Stimulated activated CD8-positive, alpha-beta memory T cell treated with anti-CD3 and anti-CD28 coated beads, Interleukin-4, amount 100 ng/mL, for 1 hour (primary cell): ENCODE measurements around the gene VCPKMT.
A peak's percentile ranks its signal among the peaks of the same experiment; 100 is the strongest.

ENCODE experiments used
- DNase-seq, 2 donors: peaks; one replicate each; pipeline ENCODE4 v3.0.0-alpha.2; 2020; ENCODE audit warnings: low read depth in 2 of 2, low spot score in 1 of 2

VCPKMT gene

GRCh38 chr14:50116181-50116956 lies at the start of gene VCPKMT:
Gene VCPKMT (minus strand): TSS chr14:50116572. CDS start chr14:50116552, 20 bp downstream.
- DNase-seq, result peak; percentile 90 to 91

GRCh38 chr14:50156111-50156510 lies 39.7 kb upstream of the VCPKMT start:
- no peak for DNase-seq

- DNase-seq, result no peak
These were observed 32.4 kb upstream of the VCPKMT start for GRCh38 chr14:50148799-50149198.

GRCh38 chr14:50139192-50139591 lies 22.8 kb upstream of the VCPKMT start:
- no peak for DNase-seq

- no peak for DNase-seq
These were observed 11.4 kb upstream of the VCPKMT start for GRCh38 chr14:50127802-50128201.

GRCh38 chr14:50123062-50123461 lies 6.7 kb upstream of the VCPKMT start:
- DNase-seq, result no peak

GRCh38 chr14:50122291-50122690 lies 5.9 kb upstream of the VCPKMT start:
- no peak for DNase-seq

- DNase-seq, result no peak
These were observed 5.1 kb upstream of the VCPKMT start for GRCh38 chr14:50121486-50121885.

- DNase-seq, result no peak
These were observed 1.1 kb upstream of the VCPKMT start for GRCh38 chr14:50117456-50117855.

GRCh38 chr14:50116966-50117365 lies 594 bp upstream of the VCPKMT start:
- DNase-seq, result no peak

GRCh38 chr14:50113381-50114035 lies 2.9 kb downstream of the VCPKMT start:
- DNase-seq, result no peak

GRCh38 chr14:50110323-50111037 lies 5.9 kb downstream of the VCPKMT start:
- no peak for DNase-seq

- DNase-seq, result no peak
These were observed 7.0 kb downstream of the VCPKMT start for GRCh38 chr14:50109342-50109741.

- DNase-seq, result no peak
These were observed 8.5 kb downstream of the VCPKMT start for GRCh38 chr14:50107850-50108249.

GRCh38 chr14:50106178-50106577 lies 10.2 kb downstream of the VCPKMT start:
- DNase-seq, result no peak

- DNase-seq, result no peak
These were observed 12.8 kb downstream of the VCPKMT start for GRCh38 chr14:50103558-50103957.

GRCh38 chr14:50101417-50101816 lies 15.0 kb downstream of the VCPKMT start:
- DNase-seq, result no peak

GRCh38 chr14:50100805-50101204 lies 15.6 kb downstream of the VCPKMT start:
- DNase-seq, result no peak

- no peak for DNase-seq
These were observed 17.0 kb downstream of the VCPKMT start for GRCh38 chr14:50099335-50099734.

GRCh38 chr14:50095895-50096294 lies 20.5 kb downstream of the VCPKMT start:
- no peak for DNase-seq

- DNase-seq, result no peak
These were observed 22.2 kb downstream of the VCPKMT start for GRCh38 chr14:50094056-50094755.
